Measurements from ENCODE around the gene NUDT14. TPM values are rescaled to one million over a fixed set of nuclear protein-coding genes. Genes with fewer than 3 reads are reported as not detected.
A peak's percentile ranks its signal among the peaks of the same experiment; 100 is the strongest.

Gene NUDT14
- total RNA-seq, 1 donor from 2014 or later: 5.5 TPM

DNA sequence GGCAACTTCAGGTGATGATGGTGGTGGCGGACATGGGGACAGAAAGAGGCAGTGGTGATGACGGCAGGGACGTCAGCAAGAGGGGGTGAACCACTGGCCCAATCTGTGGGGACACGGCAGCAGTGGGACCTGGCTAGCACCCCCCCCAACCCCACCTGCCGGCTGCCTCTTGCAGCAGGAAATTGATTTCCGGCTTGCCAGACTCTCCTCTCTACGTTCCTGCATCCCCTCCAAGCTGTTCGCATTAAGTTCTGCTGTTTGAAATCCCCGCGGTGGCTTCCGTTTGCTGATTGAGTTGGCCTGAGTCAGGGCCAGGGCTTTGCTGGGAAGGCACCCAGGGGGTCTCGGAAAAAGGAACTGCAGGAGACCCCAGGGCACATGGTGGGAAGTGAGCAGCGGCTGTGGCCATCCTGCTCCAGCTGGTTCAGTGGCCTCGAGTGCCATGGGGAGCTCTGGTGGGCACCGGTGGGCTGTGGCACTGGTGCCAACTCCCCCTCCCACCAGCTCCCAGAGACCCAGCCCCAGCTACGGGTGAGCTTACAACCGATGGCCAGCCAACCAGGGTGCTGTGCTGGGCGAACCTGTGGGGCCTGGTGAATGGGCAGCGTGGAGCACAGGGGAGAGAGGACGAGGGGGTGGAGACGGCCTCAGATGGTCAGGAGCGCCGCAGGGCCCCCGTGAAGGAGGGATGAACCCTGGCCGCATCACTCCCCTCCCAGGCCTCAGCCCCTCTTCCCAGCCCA, 14.6 kb upstream of the NUDT14 start:
- Mint-ChIP-seq H3K36me3 (no peaks in the 10 kb centered on the region), H3K27ac (no peak overlapping the region), H3K9me3 (no peaks in the 10 kb centered on the region), H3K27me3 (ENCODE audit: insufficient read depth, low read depth) (peaks cover 22% of the 10 kb centered on the region), H3K4me3 (peak overlapping the region; percentile 65), H3K4me1 (peaks cover 16% of the 10 kb centered on the region)
- Histone ChIP-seq H3K9me3 (ENCODE audit: low read depth) (no peaks in the 10 kb centered on the region), H3K27me3 (peaks cover 38% of the 10 kb centered on the region), H3K36me3 (no peaks in the 10 kb centered on the region), H3K9ac (no peak overlapping the region), H3K79me2 (ENCODE audit: low read depth) (no peaks in the 10 kb centered on the region), H2AFZ (replicated peaks) (peak overlapping the region; percentile 76), H3K27ac (no peak overlapping the region), H4K20me1 (ENCODE audit: low read depth) (no peaks in the 10 kb centered on the region), H3F3A (ENCODE audit: low read depth) (peaks cover 28% of the 10 kb centered on the region), H3K4me3 (peak overlapping the region; percentile 46), H3K4me1 (peaks cover 23% of the 10 kb centered on the region), H3K4me2 (peak overlapping the region; percentile 82)
- peak; percentile 56 for DNase-seq (ENCODE audit: low spot score)
- TF ChIP-seq EZH2phosphoT487 (IDR thresholded peaks at IDR 0.05) (no peak), EZH2 (IDR thresholded peaks at IDR 0.05) (no peak)
- TF ChIP-seq, protein P1, sequence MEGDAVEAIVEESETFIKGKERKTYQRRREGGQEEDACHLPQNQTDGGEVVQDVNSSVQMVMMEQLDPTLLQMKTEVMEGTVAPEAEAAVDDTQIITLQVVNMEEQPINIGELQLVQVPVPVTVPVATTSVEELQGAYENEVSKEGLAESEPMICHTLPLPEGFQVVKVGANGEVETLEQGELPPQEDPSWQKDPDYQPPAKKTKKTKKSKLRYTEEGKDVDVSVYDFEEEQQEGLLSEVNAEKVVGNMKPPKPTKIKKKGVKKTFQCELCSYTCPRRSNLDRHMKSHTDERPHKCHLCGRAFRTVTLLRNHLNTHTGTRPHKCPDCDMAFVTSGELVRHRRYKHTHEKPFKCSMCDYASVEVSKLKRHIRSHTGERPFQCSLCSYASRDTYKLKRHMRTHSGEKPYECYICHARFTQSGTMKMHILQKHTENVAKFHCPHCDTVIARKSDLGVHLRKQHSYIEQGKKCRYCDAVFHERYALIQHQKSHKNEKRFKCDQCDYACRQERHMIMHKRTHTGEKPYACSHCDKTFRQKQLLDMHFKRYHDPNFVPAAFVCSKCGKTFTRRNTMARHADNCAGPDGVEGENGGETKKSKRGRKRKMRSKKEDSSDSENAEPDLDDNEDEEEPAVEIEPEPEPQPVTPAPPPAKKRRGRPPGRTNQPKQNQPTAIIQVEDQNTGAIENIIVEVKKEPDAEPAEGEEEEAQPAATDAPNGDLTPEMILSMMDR (IDR thresholded peaks at IDR 0.05): no peak

DNA sequence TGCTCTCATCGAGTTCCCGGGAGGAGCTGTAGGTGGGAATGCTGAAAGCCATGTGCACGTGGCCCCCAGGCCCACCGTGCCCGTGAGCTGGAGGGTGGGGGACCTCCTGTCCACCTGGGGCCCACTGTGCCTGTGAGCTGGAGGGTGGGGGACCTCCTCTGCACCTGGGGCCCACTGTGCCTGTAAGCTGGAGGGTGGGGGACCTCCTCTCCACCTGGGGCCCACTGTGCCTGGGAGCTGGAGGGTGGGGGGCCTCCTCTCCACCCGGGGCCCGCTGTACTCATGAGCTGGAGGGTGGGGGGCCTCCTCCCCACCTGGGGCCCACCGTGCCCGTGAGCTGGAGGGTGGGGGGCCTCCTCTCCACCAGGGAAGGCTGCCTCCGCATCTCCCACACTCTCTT, 13.9 kb upstream of the NUDT14 start:
- Mint-ChIP-seq H3K4me3 (peak overlapping the region; percentile 60), H3K9me3 (no peaks in the 10 kb centered on the region), H3K27ac (no peak overlapping the region), H3K36me3 (no peaks in the 10 kb centered on the region), H3K27me3 (ENCODE audit: insufficient read depth, low read depth) (peaks cover 22% of the 10 kb centered on the region), H3K4me1 (peaks cover 10% of the 10 kb centered on the region)
- Histone ChIP-seq H3K9ac (no peak overlapping the region), H3K4me1 (peaks cover 23% of the 10 kb centered on the region), H3K36me3 (no peaks in the 10 kb centered on the region), H3K9me3 (ENCODE audit: low read depth) (no peaks in the 10 kb centered on the region), H3F3A (ENCODE audit: low read depth) (peaks cover 28% of the 10 kb centered on the region), H4K20me1 (ENCODE audit: low read depth) (no peaks in the 10 kb centered on the region), H3K4me2 (no peak overlapping the region), H3K4me3 (no peak overlapping the region), H3K27ac (no peak overlapping the region), H3K27me3 (peaks cover 38% of the 10 kb centered on the region), H2AFZ (replicated peaks) (no peak overlapping the region), H3K79me2 (ENCODE audit: low read depth) (no peaks in the 10 kb centered on the region)
- no peak for DNase-seq (ENCODE audit: low spot score)
- no peak for TF ChIP-seq EZH2 (IDR thresholded peaks at IDR 0.05)
- TF ChIP-seq, protein P1 (IDR thresholded peaks at IDR 0.05): no peak
- no peak for TF ChIP-seq EZH2phosphoT487 (IDR thresholded peaks at IDR 0.05)

DNA sequence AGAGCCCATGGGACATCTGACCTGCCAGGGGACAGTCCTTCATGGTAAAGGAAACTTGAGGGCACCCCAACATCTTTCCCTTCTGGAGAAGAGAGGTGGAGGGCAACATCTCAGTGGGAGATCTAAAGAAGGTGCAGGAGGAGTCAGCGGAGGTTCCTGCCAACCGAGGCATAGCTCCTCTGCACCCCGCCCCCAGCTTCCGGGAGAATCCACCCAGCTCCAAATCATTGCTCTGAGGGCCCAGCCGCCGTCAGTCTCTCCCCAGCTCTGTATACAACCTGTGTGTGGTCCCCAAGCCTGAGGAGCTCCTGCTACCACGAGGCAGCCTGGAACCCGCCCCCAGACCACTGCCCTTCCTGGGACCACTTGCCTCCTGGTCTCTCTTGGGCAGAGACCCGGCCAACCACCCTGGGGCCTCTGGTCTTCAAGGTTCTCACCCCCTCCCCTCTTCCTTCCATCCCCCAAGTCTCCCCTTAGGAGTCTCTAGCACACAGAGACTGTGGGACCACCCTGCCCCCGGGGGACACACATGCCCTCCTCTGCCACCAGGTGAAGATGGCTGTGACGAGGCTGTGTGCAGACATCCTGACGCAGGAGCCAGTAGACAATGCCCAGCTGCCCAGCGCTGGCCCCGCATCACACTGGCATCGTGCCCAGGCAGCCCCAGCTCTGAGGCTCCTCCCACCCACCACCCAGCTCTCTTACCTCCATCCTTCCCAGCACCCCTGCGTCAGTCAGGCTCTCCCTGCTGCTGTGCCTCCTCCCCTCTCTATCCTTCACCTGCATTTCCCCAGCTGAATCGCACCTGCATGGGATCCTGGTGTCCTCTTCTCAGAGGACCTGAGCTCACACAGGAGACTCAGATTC, 13.0 kb upstream of the NUDT14 start:
- Histone ChIP-seq H3K4me1 (peaks cover 23% of the 10 kb centered on the region), H3K79me2 (ENCODE audit: low read depth) (no peaks in the 10 kb centered on the region), H3F3A (ENCODE audit: low read depth) (peaks cover 28% of the 10 kb centered on the region), H3K9ac (no peak overlapping the region), H4K20me1 (ENCODE audit: low read depth) (no peaks in the 10 kb centered on the region), H3K4me3 (no peak overlapping the region), H3K9me3 (ENCODE audit: low read depth) (no peaks in the 10 kb centered on the region), H3K27ac (no peak overlapping the region), H2AFZ (replicated peaks) (no peak overlapping the region), H3K4me2 (no peak overlapping the region), H3K27me3 (peaks cover 43% of the 10 kb centered on the region), H3K36me3 (no peaks in the 10 kb centered on the region)
- no peaks in the 10 kb centered on the region for H3K9me3 Mint-ChIP-seq
- H3K4me3 Mint-ChIP-seq: peak overlapping the region; percentile 48
- H3K27me3 Mint-ChIP-seq (ENCODE audit: insufficient read depth, low read depth): peaks cover 18% of the 10 kb centered on the region
- H3K27ac Mint-ChIP-seq: peak overlapping the region; percentile 83
- H3K36me3 Mint-ChIP-seq: no peaks in the 10 kb centered on the region
- H3K4me1 Mint-ChIP-seq: peaks cover 10% of the 10 kb centered on the region
- TF ChIP-seq, protein P1 (IDR thresholded peaks at IDR 0.05): no peak
- TF ChIP-seq EZH2 (IDR thresholded peaks at IDR 0.05) (no peak), EZH2phosphoT487 (IDR thresholded peaks at IDR 0.05) (no peak)
- no peak for DNase-seq (ENCODE audit: low spot score)
